HG03066 (cell line): Measurements from ENCODE around the gene TMPRSS6.

Experiments used
- ATAC-seq: cut with Tn5 transposase; IDR thresholded peaks from one replicate; pipeline ENCODE4 v1.9.1; 2021; ENCODE audit warnings: low read depth; ENCODE audit not compliant: unreplicated experiment

TMPRSS6 gene

GRCh38 chr22:37054056-37054395, 55.5 kb downstream of the TMPRSS6 start:
- ATAC-seq, result no peak

- ATAC-seq, result no peak
These were observed 56.0 kb downstream of the TMPRSS6 start for GRCh38 chr22:37053310-37054055.

- no peak for ATAC-seq
These were observed 56.9 kb downstream of the TMPRSS6 start for GRCh38 chr22:37052386-37053309.

GRCh38 chr22:37051391-37052385, 57.8 kb downstream of the TMPRSS6 start, which contains the start of gene KCTD17:
Gene KCTD17, plus strand, starts transcription at chr22:37051742. Its CDS starts 19 bp downstream, at chr22:37051761.
- ATAC-seq, result no peak

- no peak for ATAC-seq
These were observed 58.6 kb downstream of the TMPRSS6 start for GRCh38 chr22:37050913-37051312.

- ATAC-seq, result no peak
These were observed 60.3 kb downstream of the TMPRSS6 start for GRCh38 chr22:37049224-37049623.

GRCh38 chr22:37048133-37048532, 61.4 kb downstream of the TMPRSS6 start:
- ATAC-seq, result no peak

GRCh38 chr22:37047006-37047405, 62.5 kb downstream of the TMPRSS6 start:
- no peak for ATAC-seq

GRCh38 chr22:37046589-37046988, 62.9 kb downstream of the TMPRSS6 start:
- no peak for ATAC-seq

- no peak for ATAC-seq
These were observed 63.6 kb downstream of the TMPRSS6 start for GRCh38 chr22:37045958-37046357.

- ATAC-seq, result no peak
These were observed 64.6 kb downstream of the TMPRSS6 start for GRCh38 chr22:37044634-37045625.

GRCh38 chr22:37043828-37044538, 65.5 kb downstream of the TMPRSS6 start:
- no peak for ATAC-seq

GRCh38 chr22:37043209-37043827, 66.2 kb downstream of the TMPRSS6 start:
- no peak for ATAC-seq

GRCh38 chr22:37039466-37039865, 70.0 kb downstream of the TMPRSS6 start:
- no peak for ATAC-seq

GRCh38 chr22:37037669-37038068, 71.8 kb downstream of the TMPRSS6 start:
- ATAC-seq, result no peak

- ATAC-seq, result no peak
These were observed 72.7 kb downstream of the TMPRSS6 start for GRCh38 chr22:37036655-37037377.

- ATAC-seq, result no peak
These were observed 75.7 kb downstream of the TMPRSS6 start for GRCh38 chr22:37033605-37034430.
